Natural killer cell (primary cell): ENCODE data around the gene MARCHF5. TPM values are rescaled to one million over a fixed set of nuclear protein-coding genes. Genes with fewer than 3 reads are reported as not detected.

Experiments used
- ATAC-seq, 3 donors: fragments of 150-1000 bp in 2 of 3; fragments of 200-7000 bp in 1 of 3; cut with Tn5 transposase; 1 replicate in 1 of 3; 2 replicates in 2 of 3; pipeline ENCODE4 v1.10.0; 2021; ENCODE audit warnings: mild to moderate bottlenecking in 2 of 3, moderate library complexity in 2 of 3
- DNase-seq, 2 donors: peaks; one replicate each; pipeline versions ENCODE4 v3.0.0 to v3.0.0-alpha.2; 2013 to 2021; ENCODE audit warnings: mixed read lengths in 1 of 2
- H3K27ac ChIP-seq: one replicate; pipeline ENCODE4 v1.5.1; 2013; ENCODE audit warnings: mild to moderate bottlenecking, low read length
- H3K27me3 ChIP-seq: one replicate; pipeline ENCODE4 v1.6.1; 2013; ENCODE audit warnings: low read length; ENCODE audit not compliant: control insufficient read depth, insufficient read depth
- H3K36me3 ChIP-seq: one replicate; pipeline ENCODE4 v1.6.1; 2013; ENCODE audit warnings: low read length; ENCODE audit not compliant: control insufficient read depth, insufficient read depth
- H3K4me1 ChIP-seq: one replicate; pipeline ENCODE4 v1.6.1; 2013; ENCODE audit warnings: low read length; ENCODE audit not compliant: control insufficient read depth, insufficient read depth
- H3K4me3 ChIP-seq: one replicate; pipeline ENCODE4 v1.5.1; 2013; ENCODE audit warnings: low read length
- H3K9me3 ChIP-seq: one replicate; pipeline ENCODE4 v1.6.1; 2013; ENCODE audit warnings: low read length; ENCODE audit not compliant: control insufficient read depth, insufficient read depth
- H3K27ac Mint-ChIP-seq, 2 donors: one replicate each; pipeline ENCODE4 v1.8.0; 2022; ENCODE audit warnings: mild to moderate bottlenecking in 2 of 2, mixed read lengths in 2 of 2, moderate library complexity in 1 of 2
- H3K27me3 Mint-ChIP-seq, 2 donors: one replicate each; pipeline ENCODE4 v1.8.0; 2022; ENCODE audit warnings: low read depth in 2 of 2, mixed read lengths in 2 of 2
- H3K36me3 Mint-ChIP-seq: one replicate; pipeline ENCODE4 v1.8.0; 2022; ENCODE audit warnings: mixed read lengths
- H3K4me1 Mint-ChIP-seq, 2 donors: one replicate each; pipeline ENCODE4 v1.8.0; 2022; ENCODE audit warnings: mixed read lengths in 2 of 2
- H3K4me3 Mint-ChIP-seq: one replicate; pipeline ENCODE4 v1.8.0; 2022; ENCODE audit warnings: mild to moderate bottlenecking, moderate library complexity, mixed read lengths
- H3K9me3 Mint-ChIP-seq, 2 donors: one replicate each; pipeline ENCODE4 v1.8.0; 2022; ENCODE audit warnings: mixed read lengths in 2 of 2
- CTCF ChIP-seq: fragments of 200-600 bp; IDR thresholded peaks from one replicate; pipeline ENCODE4 v1.8.0; 2022; ENCODE audit warnings: antibody characterized with exemption
- WGBS: methylation state at CpG from one replicate; pipeline ENCODE4 v1.1.7; 2013; ENCODE audit warnings: missing lambda C conversion rate; ENCODE audit not compliant: insufficient coverage; 5-methylcytosine and 5-hydroxymethylcytosine counted together
- intact Hi-C: fragments of 100-400 bp; cut with micrococcal nuclease; formaldehyde crosslinking; loops from one replicate; pipeline ENCODE4 v1.14.2; 2022
- total RNA-seq, 4 donors: library from RNA; stranded (reverse); fragments of 120-200 nt in 1 of 4; gene quantifications; one replicate each; pipeline versions ENCODE4 v1.2.3 to v1.2.4, GENCODE V29; 2013 to 2022

The MARCHF5 gene
- total RNA-seq, 3 donors from 2014 or later (not counting 1 experiment from before 2014, with no cell fraction given): 28.0 to 38.6 (median 32.9) TPM

GRCh38 chr10:92363498-92363897, 72.5 kb downstream of the MARCHF5 start:
- H3K9me3 ChIP-seq: no peaks in the 10 kb centered on the region
- peaks cover 0 to 2% of the 10 kb centered on the region in 2 donors for H3K9me3 Mint-ChIP-seq
- H3K4me1 ChIP-seq: no peaks in the 10 kb centered on the region
- no peak for ATAC-seq
- H3K36me3 Mint-ChIP-seq: no peaks in the 10 kb centered on the region
- TF ChIP-seq CTCF: no peak
- H3K27me3 ChIP-seq: peaks cover 2% of the 10 kb centered on the region
- H3K4me3 Mint-ChIP-seq: no peak overlapping the region
- no peaks in the 10 kb centered on the region for H3K36me3 ChIP-seq
- H3K4me3 ChIP-seq: no peak overlapping the region
- H3K27me3 Mint-ChIP-seq: peaks cover 10 to 31% of the 10 kb centered on the region in 2 donors
- no peak overlapping the region for H3K27ac ChIP-seq
- no peak overlapping the region for H3K27ac Mint-ChIP-seq
- DNase-seq: no peak
- H3K4me1 Mint-ChIP-seq: no peaks in the 10 kb centered on the region
- 100% methylated on average over 2 of the region's 4 CpGs for WGBS
- intact Hi-C loops: no loop called here

- peaks cover 0 to 2% of the 10 kb centered on the region in 2 donors for H3K9me3 Mint-ChIP-seq
- Histone ChIP-seq H3K36me3 (no peaks in the 10 kb centered on the region), H3K4me1 (no peaks in the 10 kb centered on the region), H3K27ac (no peak overlapping the region), H3K27me3 (peaks cover 2% of the 10 kb centered on the region), H3K9me3 (no peaks in the 10 kb centered on the region), H3K4me3 (no peak overlapping the region)
- no peaks in the 10 kb centered on the region for H3K4me1 Mint-ChIP-seq
- TF ChIP-seq CTCF: no peak
- DNase-seq (no peak), ATAC-seq (no peak)
- H3K4me3 Mint-ChIP-seq: no peak overlapping the region
- H3K27ac Mint-ChIP-seq: no peak overlapping the region
- WGBS: 94% methylated on average over 5 of the region's 5 CpGs
- intact Hi-C loops: no loop called here
- H3K27me3 Mint-ChIP-seq: peaks cover 7 to 20% of the 10 kb centered on the region in 2 donors
- no peaks in the 10 kb centered on the region for H3K36me3 Mint-ChIP-seq
Observed at GRCh38 chr10:92366412-92367021, 75.5 kb downstream of the MARCHF5 start.

- no peaks in the 10 kb centered on the region for H3K36me3 Mint-ChIP-seq
- no peak for DNase-seq
- no peak overlapping the region for H3K27ac ChIP-seq
- H3K36me3 ChIP-seq: no peaks in the 10 kb centered on the region
- H3K4me1 Mint-ChIP-seq: no peaks in the 10 kb centered on the region
- H3K9me3 ChIP-seq: no peaks in the 10 kb centered on the region
- intact Hi-C loops: no loop called here
- no peaks in the 10 kb centered on the region for H3K27me3 ChIP-seq
- 52% methylated on average over 3 of the region's 4 CpGs for WGBS
- no peaks in the 10 kb centered on the region for H3K4me1 ChIP-seq
- no peak overlapping the region for H3K4me3 ChIP-seq
- peaks cover 2 to 9% of the 10 kb centered on the region in 2 donors for H3K27me3 Mint-ChIP-seq
- TF ChIP-seq CTCF: no peak
- ATAC-seq: no peak
- no peaks in the 10 kb centered on the region for H3K9me3 Mint-ChIP-seq
- H3K4me3 Mint-ChIP-seq: no peak overlapping the region
- H3K27ac Mint-ChIP-seq: no peak overlapping the region
Observed at GRCh38 chr10:92377962-92378361, 87.0 kb downstream of the MARCHF5 start.

- Histone ChIP-seq H3K4me1 (no peaks in the 10 kb centered on the region), H3K27ac (no peak overlapping the region), H3K27me3 (no peaks in the 10 kb centered on the region), H3K36me3 (no peaks in the 10 kb centered on the region), H3K4me3 (no peak overlapping the region), H3K9me3 (no peaks in the 10 kb centered on the region)
- ATAC-seq: no peak
- Mint-ChIP-seq H3K27me3 (peaks cover 9% of the 10 kb centered on the region in 2 donors), H3K4me3 (no peak overlapping the region), H3K4me1 (no peaks in the 10 kb centered on the region), H3K36me3 (no peaks in the 10 kb centered on the region), H3K9me3 (no peaks in the 10 kb centered on the region), H3K27ac (no peak overlapping the region)
- intact Hi-C loops: no loop called here
- no peak for TF ChIP-seq CTCF
- DNase-seq: no peak
- WGBS: 76% methylated on average over 7 of the region's 7 CpGs
Observed at GRCh38 chr10:92381543-92381954, 90.6 kb downstream of the MARCHF5 start.
